Stimulated activated CD8-positive, alpha-beta memory T cell treated with anti-CD3 and anti-CD28 coated beads, Interleukin-7, amount 100 ng/mL, for 48 hours (primary cell): ENCODE measurements around the gene ALG5.
A peak's percentile ranks its signal among the peaks of the same experiment; 100 is the strongest.

ENCODE experiments used
- DNase-seq, 2 donors: peaks; one replicate each; pipeline ENCODE4 v3.0.0-alpha.2; 2020; ENCODE audit warnings: low read depth in 1 of 2; ENCODE audit errors: extremely low read depth in 1 of 2

The ALG5 gene

DNA sequence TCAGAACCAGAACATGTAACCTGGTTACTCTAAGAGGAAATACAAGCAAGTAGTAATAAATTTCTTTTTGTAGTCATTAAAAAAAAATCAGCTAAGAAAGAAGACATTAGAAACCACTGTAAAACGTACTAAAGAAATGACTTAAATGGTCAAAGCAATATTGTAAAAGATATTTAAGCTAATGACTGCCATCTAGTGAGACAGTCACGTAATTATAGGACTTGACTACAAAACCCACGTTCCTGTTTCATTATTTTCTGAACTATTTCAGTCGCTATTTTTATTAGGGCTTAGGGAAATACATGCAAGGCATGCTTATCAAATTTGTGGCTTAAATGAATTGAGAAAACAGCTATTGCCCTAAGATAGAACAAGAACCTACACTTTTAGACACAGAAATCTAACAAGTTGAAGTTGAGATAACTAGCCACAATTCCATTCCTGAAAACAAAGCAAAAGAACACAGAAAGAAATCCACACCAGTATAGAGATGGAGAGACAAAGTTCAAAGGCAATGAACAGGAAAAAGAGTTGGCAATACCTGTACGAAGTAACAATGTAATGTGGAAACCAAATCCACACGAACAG is 17.9 kb downstream of the ALG5 start:
- no peak for DNase-seq

DNA sequence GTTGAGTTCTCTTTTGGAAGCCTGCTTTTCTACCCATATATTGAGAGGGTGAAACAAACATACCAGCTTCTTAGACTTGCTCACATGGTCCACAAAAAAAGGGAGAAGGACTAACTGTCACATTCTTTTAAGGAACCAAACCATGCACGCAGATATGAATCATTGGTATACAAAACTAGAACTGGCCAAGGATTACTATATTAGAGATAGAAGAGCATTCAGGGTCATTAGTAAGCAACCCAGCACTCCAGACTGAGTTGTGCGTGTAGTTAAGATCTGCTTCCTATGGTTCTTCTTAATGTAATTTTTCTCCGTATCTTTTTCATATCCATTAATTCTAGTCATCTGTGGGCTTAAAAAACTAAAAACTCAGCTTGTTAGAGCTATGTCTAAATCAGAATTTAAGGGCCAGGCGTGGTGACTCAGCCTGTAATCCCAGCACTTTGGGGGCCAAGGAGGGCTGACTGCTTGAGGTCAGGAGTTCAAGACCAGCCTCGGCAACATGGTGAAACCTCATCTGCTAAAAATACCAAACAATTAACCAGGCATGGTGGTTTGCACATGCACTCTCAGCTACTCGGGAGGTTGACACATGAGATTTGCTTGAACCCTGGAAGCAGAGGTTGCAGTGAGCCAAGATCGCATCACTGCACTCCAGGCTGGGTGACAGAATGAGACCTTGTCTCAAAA is 19.6 kb downstream of the ALG5 start:
- no peak for DNase-seq

DNA sequence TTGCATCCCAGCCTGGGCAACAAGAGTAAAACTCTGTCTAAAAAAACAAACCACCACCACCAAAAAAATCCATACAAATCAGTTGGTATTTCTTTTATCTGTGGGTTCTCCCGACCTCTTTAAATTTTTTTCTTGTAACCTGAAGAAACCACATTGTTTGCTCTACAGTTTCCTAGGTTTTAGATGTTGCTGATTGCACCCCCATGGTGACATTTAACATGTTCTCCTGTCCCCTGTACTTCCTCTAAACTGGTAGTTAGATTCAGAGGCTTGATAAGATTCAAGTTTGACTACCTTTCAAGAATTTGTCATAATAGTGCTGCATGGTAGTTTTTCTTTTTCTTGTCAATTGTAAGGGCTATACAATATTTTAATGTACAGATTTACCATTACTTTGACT is 24.0 kb downstream of the ALG5 start:
- no peak for DNase-seq

DNA sequence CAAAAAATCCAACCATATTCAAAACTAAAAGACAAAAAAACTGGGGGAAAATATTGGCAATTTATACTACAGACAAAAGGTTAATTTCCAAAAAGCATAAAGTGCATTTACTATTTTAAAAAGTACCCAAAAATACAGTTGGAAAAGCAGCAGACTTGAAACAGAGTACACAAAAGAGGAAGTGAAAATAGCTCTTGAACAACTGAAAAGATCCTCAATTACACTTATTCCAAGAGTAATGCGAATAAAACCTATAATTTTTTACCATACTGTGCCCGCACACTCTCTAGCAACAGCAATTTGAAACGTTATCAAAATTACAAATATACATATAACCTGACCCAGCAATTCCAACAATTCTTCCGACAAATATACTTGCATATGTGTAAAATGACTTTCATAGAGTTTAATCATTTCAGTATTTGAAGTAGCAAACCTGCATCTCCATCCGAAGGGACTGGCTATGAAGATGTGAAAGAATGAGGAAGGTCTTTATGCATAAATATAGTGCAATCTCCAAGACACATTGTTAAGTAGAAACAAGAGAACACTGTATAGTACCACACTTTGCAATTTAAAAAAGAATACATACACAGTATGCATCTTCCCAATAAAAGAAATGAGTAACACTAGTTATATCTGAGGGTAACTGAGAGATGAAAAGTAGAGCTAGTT is 25.4 kb downstream of the ALG5 start:
- no peak for DNase-seq

DNA sequence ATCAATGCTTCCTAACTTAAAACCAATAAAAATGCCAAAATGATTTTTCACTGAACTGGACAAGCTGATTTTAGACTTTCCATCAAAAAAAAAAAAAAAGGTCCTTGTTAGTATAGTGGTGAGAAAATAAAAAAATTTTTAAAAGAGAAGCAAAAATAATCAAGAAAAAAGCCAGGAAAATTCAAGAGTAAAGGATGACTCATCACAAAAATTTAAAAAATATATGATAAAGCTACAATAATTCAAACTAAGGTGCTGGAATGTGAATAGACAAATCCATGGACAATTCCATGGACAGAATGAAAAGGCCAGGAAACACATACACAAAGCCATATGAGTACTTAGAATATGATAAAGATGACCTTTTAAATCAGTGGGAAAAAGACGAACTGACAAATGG is 26.1 kb downstream of the ALG5 start:
- no peak for DNase-seq

DNA sequence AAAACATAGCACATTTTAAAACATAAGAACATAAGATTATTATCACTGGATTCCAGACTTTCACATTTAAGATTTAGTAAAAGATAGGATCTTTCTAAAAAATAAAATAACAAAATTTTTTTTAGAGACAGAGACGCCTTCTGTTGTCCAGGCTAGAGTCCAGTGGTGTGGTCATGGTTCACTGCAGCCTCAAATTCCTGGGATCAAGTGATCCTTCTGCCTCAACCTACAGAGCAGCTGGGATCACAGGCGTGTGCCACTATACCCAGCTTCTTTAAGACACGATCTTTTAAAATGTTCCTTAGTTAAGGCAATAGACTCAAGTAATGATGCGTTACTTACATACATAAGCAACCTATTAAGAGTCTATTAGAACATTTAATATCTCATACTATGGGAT is 32.7 kb downstream of the ALG5 start:
- no peak for DNase-seq

DNA sequence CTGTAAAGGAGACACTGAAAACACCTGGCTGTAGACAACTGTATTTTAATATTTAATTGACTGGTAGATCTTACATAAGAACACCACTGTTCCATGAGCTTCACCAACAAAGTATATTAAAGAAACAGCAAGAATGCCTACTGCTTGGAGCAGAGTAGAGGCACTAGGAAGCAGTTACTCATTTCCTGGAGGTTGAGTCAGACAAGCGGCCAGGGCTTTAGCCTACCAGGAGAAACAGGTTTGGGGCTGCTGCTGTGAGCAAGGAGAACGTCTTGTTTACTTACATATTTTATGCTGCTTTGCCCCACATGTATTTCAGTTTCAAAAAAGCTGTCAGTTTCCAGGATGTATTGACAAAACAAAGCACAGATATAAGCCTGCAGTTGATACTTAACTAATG is 33.4 kb downstream of the ALG5 start:
- DNase-seq: no peak

DNA sequence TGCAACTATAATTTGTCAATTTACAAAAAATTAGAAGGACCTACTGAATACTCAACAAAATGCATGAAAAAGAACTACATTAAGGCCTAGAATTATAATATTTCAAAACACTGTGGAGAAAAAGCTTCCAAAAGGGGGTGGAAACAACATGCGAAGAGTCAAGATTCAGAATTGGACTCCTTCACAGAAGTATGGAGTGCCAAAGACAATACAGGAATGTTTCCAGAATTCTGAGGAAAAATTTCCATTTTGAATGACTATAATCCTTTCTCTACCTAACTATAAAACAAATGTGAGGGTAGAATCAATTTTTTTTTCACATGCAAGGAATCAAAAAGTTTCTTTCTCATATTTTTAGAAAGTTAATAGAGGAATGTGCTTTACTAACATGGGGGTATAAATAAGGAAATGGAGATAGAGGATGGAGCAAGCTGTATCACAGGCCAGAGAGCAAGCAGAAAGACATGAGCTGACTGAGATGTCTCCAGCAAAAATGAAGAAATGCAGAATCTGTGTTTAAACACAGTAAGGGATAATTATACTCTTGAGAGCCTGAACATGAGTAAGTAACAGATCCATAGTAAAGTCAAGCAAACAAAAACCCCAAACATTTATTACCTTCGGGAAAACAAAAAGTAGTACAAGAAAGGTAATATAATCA is 39.6 kb downstream of the ALG5 start:
- no peak for DNase-seq

DNA sequence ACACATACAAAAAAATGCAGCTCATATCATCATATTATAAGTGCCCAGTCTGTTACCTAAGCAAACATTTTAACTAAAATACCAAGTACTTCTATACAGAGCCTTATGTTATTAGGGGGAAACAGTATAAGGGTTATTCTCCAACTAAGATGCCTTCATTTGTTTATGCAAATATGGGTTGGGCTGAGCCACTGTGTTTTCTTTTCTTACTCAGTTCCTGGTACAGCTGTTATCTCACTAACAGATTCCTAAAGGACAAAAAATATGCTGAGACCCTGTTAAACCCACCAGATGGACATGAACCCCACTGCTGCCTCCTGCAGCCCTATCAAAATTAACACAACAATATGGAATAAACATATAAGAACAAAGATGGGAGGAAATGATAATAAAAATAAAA is 44.6 kb downstream of the ALG5 start:
- no peak for DNase-seq

DNA sequence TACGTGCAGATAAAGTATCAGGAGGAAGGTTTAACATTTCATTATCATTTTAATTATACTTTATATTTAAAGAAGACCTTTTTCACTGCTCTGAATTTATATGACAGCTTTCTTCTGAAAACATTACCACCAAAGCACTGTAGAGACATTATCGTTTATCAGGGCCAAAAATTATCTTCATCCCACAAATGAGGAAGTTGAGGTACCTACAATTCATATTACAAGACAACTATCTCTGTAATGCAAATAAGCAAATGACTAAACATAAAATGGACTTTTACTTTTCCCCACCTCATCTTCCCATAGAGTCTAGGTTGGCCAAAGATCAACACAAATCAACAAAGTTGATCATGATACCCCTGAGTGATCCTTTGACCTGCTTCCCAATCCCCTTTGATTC is 48.2 kb downstream of the ALG5 start:
- DNase-seq: no peak

DNA sequence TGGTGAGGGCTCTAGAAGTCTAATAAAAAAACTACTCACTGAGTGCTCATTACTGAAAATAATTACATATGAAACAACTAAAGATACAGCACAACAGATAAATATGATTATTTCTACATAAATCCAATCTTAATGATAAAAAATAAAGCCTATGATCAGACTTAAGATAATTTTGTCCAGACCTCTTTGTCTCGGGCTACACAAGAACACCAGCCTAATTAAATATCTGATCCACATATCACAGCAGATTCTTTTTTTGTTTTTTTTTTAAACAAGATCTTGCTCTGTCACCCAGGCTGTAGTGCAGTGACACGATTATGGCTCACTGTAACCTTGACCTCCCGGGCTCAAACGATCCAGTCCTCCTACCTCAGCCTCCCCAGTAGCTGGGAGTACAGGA is 48.8 kb downstream of the ALG5 start:
- no peak for DNase-seq

DNA sequence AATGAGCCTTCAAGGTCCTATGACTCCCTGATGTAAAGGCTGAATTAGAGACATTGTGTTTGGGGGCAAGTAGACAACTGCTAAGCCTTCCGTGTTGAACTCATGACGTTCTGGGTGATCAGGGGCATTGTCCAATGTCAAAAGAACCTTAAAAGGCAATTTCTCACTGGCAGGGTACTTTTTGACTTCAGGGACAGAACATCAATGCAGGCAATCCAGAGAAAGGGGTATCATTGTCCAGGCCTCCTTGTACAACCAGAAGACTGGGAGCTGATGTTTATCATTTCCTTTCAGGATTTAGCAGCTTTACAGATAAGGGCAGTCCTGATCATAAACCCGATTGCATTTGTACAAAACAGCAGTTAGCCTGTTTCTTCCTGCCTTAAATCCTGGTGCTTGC is 54.1 kb downstream of the ALG5 start:
- DNase-seq: no peak

DNA sequence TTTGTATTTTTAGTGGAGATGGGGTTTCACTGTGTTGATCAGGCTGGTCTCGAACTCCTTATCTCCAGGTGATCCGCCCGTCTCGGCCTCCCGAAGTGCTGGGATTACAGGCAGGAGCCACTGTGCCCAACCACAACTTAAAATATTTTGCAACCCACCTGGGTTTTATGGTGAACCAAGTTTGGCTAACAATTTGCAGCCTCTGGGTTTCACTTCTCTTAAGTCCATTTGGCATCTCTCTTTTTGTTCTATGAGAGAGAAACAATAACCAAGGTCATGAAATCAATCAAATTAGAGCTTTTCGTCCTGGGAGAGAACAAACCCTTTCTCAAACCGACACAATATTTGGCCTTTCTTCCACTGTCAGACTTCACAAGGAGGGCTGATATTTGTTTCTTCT is 73.5 kb downstream of the ALG5 start:
- DNase-seq: no peak

DNA sequence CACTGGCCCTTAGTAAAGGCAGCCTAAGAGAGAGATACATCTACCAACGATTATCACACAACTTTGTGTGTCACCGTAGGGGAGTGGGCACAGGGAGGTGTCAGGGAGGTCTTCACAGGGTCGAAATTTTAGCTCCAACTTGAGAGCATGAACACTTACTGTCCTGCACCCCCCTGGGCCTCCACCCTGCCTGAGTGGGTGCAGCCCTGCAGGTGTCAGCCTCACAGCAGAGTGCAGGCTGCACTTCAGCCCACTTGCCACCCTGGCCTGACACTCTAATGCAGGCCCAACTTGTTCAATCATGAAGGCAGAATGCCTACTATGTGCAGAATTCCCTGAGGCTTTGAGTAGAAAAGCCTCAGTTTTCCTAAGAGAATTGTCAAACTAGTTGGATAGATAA is 75.1 kb downstream of the ALG5 start:
- no peak for DNase-seq

DNA sequence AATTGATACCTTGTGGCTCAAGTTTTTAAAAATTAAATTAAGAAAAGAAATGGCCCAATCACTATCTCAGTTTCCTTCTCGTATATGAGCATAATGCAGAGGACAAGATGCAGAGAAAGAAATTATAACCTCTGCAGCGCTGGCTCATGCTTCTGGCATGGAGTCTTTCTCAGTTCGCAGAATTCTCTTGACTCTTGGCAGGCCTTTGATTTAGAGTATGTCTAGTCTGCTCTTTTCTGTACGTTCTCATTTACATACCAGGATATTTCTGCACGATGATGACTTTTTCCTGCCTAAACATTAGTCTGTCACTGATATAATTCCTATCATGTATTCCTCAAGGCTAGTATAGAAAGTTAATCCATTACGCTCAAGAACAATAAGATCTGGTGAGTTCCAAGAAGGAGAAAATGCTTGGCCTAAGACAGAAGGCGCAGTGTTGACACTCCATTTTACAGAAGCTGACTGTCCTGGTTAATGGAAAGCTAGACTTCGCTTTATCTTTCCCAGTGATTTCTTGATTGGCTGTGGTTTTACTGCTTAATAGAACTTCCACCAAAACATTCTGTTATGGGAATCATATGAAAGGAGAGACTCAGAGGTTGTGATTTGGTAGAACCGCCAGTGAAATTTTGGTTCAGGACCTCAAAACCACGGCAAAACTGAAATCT is 77.4 kb downstream of the ALG5 start:
- no peak for DNase-seq

DNA sequence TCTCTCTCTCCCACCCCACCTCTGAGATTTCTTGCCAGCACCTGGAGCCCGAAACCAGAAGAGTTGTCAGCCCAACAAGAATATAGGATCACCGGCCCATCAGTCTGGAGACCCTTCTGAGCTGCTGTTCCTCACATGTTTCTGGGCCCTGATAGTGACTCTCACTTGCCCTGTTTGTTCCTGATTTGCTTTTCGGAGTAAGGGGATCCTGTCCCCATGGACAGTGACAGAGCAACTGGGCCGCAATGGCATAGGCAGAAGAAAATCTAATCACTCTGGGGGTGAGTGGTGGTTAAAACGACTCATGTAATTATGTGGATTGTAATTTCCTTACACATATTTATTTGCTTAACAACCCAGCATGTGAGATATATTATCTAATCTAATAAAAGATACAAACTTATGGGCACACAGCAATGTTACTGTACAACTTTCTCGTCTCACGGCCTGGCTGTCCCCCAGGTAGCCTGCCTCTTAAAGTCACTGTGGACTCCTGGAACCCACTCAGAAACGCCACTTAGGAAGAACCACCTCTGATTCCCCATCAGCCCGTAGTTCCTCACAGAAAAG is 78.4 kb downstream of the ALG5 start:
- no peak for DNase-seq

DNA sequence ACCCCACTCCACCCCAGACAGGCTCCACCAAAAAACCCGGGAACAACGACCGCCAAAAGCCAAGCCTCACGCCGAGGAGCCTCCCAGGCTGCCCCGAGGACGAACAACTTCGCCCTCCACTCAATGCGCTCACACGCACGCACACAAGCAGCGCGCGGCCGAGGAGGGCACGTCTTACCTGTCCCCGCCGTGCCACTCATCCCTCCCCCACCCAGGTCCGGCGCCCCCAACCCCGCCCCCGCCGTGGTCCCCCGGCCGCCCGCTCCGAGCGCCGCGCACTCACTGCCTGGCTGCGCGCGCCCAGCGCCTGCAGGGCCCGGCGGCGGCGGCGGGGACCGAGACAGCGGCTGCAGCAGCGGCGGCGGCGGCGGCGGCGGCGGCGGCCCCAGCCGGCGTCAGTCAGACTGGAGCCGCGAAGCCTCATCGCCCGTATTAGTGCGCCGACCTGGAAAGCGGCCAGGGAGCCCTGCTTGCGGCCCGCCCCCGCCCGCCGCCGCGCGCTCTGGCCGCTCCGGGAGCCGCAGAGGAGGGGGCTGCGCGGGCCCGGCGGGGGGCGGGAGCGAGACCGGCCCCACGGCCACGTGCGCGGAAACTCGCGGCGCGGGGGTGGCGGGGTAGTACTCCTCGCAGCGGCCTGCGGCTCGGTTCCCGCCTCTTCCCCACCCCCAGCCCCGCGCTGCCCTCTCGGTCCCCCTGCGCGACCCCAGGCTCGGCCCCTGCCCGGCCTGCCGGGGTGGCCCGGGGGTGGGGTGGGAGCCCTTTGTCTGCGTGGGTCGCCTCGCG is 79.1 kb downstream of the ALG5 start, which contains the start of gene SMAD9:
TSS of gene SMAD9 (minus strand) at position 406 of the 783 bp plus-strand sequence. CDS start 40,549 bp downstream, outside the sequence.
- peak in 1 of 2 donors; percentile 3 for DNase-seq

DNA sequence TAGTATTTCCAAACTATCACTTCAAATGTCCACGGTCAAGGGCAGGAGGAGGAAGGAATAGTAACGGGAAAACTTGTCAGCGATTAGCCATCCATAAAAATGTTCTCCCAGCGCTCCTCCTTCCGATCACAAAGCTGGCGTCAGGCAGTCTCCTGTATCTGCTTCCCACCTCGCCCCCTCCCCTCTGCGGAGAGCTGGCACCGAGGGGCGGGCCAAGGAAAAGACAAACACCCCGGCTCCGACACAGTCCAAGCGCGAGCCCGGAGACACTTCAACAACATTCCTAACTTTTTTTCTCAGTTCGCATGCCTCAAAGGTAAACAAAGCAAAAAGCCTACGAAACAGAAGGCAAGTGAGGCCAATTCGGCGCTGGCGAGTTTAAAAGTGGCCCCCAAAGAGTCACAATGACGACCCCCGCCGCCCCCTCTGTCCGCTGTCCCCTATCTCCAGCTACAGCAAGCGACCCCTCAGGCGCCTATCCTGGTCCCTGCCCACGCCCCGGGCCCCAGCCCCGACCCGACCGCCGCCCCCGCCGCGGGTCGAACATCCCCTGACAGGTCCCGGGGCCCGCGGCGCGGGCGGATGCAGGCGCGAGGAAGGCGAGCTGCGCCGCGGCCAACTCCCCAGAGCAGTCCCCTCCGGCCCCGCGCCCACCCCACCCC is 79.8 kb downstream of the ALG5 start:
- DNase-seq: no peak

DNA sequence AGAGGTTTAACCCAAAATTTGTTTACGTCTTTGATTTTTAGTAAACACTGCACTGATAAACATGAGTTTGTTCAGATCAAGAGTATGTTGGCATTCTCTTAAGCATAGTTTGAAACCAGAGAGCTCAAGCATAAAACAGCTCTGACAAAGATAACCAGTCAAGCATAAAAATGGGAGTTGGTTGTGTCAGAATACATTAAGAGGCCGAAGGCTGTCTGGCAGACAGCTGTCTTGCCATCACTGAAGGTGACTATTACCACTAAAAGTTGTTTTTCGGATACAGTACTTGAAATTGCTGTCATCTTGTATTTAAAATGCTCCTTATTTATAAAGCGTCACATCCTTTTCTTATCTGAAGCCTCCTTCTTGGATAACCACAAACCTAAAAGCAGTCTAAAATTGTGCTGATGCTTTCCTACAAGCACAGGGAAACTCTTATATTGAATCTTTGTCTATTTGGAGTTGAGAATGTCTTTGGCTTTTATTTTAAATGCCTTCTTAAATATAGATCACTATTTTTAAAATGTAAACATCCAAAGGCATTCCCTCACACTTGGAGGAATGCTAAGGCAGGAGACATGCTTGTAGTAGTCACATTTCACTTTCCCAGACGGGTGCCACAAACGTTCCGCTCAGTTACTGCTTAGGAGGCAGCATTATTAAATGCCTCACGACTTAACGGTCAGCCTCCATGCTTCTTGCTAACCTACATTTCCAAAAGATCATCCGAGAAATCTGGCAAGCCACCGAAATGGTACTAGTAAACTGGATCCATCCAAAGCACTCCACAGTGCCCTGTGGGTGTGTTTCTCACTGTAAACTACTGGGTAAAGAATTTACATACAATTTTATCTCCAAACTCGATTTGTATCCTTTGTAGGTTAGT is 80.7 kb downstream of the ALG5 start:
- no peak for DNase-seq
